Stimulated activated CD8-positive, alpha-beta memory T cell treated with anti-CD3 and anti-CD28 coated beads, Interleukin-4, amount 100 ng/mL, for 1 hour (primary cell): ENCODE results near the gene USP9X.
"Not testable (repeated sequence)": the region's sequence is repeated elsewhere in the genome, so short reads cannot be mapped to it uniquely, and the experiment has no call there.

ENCODE experiments used
- DNase-seq, 2 donors: peaks; one replicate each; pipeline ENCODE4 v3.0.0-alpha.2; 2020; ENCODE audit warnings: low read depth in 2 of 2, low spot score in 1 of 2

USP9X gene, protein sequence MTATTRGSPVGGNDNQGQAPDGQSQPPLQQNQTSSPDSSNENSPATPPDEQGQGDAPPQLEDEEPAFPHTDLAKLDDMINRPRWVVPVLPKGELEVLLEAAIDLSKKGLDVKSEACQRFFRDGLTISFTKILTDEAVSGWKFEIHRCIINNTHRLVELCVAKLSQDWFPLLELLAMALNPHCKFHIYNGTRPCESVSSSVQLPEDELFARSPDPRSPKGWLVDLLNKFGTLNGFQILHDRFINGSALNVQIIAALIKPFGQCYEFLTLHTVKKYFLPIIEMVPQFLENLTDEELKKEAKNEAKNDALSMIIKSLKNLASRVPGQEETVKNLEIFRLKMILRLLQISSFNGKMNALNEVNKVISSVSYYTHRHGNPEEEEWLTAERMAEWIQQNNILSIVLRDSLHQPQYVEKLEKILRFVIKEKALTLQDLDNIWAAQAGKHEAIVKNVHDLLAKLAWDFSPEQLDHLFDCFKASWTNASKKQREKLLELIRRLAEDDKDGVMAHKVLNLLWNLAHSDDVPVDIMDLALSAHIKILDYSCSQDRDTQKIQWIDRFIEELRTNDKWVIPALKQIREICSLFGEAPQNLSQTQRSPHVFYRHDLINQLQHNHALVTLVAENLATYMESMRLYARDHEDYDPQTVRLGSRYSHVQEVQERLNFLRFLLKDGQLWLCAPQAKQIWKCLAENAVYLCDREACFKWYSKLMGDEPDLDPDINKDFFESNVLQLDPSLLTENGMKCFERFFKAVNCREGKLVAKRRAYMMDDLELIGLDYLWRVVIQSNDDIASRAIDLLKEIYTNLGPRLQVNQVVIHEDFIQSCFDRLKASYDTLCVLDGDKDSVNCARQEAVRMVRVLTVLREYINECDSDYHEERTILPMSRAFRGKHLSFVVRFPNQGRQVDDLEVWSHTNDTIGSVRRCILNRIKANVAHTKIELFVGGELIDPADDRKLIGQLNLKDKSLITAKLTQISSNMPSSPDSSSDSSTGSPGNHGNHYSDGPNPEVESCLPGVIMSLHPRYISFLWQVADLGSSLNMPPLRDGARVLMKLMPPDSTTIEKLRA (N-terminal part only)

DNA sequence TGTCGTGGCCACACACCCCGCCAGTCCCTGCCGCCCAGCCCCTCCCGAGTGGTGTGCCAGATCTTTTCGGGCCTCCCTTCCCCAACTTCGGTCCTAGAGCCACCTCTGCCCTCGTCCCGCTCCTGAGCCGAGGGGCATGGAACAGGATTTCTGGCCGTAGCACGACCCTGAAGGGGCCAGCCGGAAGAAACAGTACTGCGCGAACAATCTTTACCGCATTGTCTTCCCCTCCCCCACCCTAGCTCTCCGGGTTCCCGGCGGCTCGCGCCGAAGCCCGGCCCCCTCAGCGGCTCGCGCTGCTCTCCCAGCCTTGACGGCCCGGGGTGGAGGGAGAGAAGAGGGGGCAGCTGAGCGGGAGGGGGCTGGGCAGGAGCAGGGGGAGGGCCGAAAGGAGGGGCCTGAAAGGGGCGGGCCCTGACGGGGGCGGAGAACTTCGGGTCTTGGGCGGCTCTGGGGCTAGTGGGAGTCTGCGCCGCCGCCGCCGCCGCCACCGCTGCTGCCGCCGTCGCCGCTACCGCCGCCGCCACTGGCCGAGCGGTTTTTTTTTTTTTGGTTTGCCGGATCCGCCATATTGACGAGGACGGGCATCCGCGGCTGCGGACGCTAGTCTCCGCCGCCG is at the start of gene USP9X:
TSS of gene USP9X (plus strand) at position 553 of the 619 bp plus-strand sequence. CDS start 38,184 bp downstream, outside the sequence.
- peak; percentile 71 to 83 for DNase-seq

DNA sequence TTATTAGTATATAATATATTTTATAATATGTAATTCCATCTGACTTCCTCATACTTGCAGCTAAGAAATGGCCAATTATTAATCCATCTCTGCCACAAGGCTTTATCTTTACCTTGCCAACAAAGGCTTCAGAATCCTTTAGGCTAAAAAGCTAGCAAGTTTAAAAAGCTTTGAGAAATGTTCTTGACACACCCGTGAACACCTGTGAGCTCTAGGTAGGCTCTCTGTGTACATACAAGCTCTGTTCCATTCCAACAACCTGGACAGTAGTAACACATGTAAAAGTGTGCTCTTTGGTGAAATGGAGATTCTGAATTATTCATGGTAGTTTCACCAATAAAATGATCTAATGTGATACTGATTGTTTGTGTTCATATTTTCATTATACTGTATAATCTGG is 49.7 kb upstream of the USP9X start:
- no peak for DNase-seq

DNA sequence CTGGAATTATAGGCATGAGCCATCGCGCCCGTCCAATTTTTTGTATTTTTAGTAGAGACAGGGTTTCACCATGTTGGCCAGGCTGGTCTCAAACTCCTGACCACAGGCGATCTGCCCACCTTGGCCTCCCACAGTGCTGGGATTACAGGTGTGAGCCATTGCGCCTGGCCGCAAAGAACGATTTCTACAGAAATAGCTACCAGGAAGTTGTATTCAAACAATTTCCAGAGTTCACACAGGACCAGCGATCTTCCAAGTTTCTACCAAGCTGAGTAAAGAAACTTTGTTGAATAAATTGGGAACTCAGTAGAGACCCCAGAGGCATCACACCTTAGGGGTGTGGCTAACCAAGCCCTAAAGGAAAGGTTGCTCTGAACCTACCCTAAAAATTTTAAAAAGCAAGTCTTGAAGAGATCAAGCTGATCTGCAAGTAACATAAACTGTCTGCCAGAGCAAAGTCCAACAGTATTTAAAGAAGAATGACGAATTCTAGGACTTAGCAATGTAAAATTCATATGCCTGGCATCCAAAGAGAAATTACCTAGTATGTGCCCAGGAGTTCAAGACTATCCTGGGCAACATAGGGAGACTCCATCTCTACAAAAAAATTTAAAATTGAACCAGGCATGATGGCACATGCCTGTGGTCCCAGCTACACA is 48.4 kb upstream of the USP9X start:
- no peak for DNase-seq

DNA sequence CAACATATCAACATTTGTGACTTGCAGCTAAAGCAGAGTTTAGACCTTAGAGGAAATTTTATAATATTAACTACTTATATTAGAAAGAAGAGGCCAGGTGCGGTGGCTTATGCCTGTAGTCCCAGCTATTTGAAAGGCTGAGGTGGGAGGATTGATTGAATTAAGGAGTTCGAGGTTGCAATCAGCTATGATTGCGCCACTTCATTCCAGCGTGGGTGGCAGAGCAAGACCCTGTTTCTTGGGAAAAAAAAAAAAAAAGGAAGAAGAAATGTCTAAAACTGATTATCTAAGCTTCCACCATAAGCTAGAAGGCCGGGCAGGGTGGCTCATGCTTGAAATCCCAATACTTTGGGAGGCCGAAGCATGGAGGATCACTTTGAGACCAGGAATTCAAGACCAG is 42.0 kb upstream of the USP9X start:
- no peak for DNase-seq

DNA sequence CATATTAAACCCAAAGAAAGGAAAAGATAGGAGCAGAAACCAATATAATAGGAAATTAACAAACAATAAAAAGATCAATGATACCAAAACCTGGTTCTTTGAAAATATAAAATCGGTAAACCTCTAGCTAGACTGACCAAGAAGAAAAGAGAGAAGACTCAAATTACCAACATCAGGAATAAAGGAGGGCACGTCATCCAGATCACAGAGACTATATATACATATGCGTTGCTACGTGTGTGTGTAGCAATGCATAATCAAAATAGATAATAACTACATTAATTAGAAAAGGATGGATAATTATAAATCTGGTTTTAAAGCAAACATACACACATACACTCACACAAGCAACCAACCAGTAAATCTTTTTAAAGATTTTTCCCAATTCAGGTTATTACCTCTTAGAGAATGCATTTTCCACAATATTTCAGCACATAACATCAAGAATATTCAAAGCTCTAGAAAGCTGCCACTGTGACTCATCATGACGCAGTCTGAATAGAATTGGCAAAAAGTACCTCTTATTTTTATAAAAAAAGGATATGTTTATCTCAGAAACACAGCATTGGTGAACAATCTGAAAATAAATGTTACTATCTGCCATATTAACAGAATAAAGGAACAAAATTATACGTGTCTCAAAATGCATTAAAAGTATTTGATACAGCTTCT is 41.4 kb upstream of the USP9X start:
- DNase-seq = no peak

DNA sequence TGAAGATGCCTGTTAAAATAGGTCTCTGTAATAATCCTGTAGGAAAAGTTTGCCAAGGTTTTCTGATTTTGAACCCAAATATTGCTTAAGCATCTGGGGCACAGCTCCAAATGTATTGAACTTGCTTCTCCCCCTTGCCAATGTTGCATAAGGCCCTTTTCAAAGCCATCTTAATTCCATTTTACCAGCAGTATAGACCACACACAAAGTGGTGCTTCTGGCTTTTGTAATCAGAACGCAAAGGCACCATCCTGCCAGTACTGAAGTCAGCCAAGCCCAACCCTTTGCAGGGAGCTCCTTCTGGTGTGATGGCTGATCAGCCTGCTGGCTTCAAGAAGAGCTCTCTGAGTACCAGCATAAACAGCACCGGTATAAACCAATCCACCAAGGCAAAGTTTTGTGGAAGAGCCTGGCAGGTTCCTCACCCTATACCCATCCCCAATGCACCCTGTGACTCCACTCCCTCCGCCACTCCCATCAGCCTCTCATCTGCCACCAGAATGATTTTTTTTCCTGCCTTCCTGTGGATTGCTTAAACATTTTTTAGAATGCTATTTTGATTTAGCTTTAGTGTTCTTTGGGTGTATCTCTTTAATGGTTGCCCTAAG is 39.2 kb upstream of the USP9X start:
- no peak for DNase-seq

DNA sequence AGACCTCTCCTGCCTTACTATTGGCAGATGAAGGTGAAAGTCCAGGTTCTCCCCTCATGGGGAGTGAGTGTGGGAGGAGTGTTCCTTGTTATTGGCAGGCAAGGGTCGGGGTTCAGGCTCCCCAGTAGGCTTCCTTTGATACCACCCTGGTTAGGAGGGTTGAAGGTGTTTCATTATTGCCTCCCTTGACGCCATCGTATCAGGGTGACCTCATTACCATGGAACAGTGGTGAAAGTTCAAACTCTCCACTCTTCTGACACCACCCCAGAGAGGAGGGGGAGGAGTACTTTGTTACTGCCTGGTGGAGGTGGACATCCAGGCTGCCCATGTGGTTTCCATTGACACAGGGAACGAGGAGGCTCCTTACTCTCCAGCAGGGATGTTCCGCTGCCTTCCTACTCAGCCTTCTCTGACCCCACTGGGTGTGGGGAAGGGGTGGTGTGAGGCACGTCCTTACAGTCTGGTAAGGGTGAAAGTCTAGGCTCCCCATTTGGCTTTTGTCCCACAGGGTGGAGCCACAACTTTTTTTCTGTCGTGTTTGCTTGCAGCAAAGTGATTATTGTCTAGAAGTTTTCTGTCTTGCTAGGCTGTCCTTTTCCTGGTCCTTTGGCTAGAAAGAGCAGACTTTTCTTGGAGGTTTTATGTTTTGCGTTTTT is 37.2 kb upstream of the USP9X start:
- no peak for DNase-seq

DNA sequence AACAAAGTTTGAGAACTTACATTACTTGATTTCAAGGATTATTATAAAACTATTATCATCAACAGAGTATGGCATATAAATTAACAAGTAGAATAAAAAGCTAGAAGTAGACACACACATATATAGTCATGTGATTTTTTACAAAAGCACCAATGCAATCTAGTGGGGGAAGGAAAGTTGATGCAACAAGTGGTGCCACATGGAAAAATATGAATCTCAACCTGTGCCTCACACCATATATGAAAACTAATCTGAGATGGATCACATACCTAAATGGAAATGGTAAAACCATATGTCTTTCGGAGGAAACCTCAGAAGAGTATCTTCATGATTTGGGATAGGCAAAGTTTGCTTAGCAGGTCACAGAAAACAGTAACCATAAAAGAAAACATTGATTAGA is 34.9 kb upstream of the USP9X start:
- DNase-seq = no peak

DNA sequence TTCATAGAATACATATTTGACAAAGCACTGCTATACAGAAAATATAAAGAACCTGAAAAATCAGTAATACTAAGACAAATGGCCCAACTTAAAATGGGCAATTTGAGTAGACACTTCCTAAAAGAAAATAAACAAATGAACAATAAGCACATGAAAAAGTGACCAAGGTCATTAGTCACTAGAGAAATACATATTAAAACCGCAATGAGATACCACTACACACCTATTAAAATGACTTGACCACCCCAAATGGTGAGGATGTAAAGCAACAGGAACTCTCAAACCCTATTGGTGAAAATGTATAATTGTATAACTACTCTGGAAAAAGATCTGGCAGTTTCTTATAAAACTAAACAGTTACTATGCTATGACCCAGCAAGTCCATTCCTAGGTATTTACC is 34.0 kb upstream of the USP9X start:
- DNase-seq = no peak

DNA sequence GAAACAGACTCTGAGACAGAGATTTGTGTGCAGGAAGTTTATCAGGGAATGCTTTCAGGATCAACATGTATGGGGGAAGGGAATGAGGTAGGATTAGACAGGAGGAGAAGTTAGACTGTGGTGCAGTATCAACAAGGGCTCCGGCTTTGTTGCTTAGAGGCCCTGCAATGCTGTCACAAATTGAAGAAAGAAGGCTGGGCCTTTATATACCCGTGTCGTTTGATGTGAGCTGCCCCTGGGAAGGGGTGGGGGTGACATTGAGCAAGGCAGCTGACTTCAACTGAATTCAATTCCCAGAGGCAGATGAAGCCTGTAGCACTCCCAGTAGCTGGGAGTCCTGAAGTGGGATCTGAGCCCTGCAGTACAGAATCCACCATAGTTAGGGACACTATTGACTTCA is 29.5 kb upstream of the USP9X start:
- no peak for DNase-seq

DNA sequence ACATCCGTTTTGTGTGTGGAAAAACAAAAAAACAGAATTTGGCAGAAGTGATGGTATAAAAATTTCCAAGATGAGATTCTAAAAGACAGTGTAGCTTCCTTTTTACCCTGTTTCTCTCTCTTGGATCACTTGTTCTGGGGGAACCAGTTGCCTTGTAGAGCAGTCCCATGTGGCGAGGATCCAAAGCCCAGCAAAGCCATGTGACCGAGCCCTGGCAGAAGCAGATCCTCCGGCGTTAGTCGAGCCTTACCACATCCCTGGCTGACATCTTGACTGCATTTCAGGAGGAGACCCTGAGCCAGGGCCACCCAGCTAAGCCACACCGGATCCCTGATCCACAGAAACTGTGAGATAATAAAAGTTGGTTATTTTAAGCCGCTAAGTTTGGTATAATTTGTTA is 22.0 kb upstream of the USP9X start:
- not testable (repeated sequence) for DNase-seq

DNA sequence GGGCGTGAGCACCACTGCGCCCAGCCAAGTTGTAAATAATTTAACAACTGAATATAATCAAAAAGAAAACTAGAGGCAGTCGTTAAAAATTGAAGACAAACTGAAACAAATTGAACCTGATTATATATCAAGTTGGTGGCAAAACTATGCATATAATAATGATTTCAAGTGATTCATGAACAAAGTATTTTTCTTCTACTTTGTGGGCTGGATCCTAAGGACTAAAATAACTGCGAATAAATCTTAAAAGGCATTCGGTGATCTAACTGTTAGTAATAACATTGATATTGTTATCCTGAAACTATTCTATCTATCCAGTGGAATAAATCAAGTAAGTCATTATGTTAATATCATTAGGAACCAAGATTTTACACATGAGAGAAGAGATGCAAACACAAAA is 21.2 kb upstream of the USP9X start:
- no peak for DNase-seq

DNA sequence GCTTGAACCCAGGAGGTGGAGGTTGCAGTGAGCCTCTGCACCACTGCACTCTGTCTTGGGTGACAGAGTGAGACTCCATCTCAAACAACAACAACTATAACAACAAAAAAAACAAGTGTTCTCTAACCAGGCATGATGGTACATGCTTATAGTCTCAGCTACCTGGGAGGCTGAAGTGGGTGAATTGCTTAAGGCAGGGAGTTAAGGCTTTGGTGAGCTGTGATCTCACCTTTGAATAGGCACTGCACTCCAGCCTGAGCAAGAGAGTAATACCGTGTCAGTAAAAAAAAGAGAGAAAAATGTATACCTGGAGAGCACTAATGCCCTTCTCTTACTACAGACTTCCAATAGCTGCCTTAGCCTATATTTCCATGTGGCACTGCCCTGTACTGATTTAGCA is 18.9 kb upstream of the USP9X start:
- no peak for DNase-seq

DNA sequence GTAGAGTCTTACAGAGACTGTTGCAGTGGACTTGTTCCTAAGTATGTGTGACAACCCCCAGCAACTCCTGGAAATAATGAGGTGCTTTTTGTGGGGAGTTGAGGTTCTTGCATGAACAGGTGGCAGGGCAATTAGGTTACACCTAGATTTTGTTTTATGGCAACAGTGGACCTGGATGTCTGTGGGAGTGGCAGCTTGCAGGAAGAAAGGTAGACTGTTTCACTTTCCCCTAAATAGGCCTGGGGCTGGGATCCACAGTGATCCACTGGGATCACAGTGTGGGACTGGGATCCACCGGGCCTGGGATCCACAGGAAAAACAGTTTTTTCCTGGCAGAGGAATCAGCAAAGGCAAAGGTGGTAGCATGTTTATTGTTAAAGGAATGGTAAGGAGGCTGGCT is 18.3 kb upstream of the USP9X start:
- DNase-seq = no peak

DNA sequence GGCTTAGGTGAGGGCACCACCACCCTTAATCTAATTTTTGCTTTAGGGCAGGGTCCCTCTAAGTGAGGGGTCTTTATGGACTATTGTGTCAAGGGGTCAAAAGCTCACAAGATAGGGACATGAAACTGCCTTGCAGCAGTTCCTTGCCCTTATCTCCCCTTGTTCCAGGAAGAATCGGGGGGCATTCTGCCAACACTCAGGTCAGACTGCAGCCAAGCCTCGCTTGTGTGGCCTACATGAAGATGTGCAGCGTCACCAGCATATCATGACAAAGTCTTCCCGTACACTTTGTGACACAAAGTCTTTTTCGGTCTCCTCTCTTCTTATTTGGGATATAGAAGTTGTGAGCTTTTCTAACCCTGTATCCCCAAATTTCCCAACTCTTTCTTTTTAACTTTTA is 17.5 kb upstream of the USP9X start:
- no peak for DNase-seq

DNA sequence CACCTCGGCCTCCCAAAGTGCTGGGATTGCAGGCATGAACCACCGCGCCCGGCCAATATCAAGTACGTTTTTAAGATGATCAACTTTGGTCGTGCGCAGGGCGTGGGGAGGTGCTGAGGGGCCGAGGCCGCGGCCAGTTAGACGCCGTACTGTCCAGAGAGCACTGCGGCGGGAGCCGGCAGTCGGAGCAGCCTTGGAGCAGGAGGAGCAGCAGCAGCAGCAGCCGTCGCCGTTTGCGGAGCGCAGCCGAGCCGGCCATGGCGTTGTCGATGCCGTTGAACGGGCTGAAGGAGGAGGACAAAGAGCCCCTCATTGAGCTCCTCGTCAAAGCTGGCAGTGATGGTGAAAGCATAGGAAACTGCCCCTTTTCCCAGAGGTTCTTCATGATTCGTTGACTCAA is 8.5 kb upstream of the USP9X start:
- DNase-seq = no peak

DNA sequence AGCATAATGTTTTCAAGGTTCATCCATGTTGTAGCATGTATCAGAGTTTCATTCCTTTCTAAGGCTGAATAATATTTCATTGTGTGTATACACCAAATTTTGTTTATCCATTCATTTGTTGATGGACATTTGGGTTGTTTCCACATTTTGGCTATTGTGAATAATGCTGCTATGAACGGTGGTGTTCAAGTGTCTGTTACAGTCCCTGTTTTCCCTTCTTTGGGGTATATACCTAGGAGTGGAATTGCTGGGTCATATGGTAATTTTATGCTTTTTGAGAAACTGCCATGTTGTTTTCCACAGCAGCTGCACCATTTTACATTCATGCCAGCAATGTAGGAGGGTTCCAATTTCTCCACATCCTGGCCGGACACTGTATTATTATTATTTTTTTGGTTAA is 3.4 kb upstream of the USP9X start:
- DNase-seq = no peak

DNA sequence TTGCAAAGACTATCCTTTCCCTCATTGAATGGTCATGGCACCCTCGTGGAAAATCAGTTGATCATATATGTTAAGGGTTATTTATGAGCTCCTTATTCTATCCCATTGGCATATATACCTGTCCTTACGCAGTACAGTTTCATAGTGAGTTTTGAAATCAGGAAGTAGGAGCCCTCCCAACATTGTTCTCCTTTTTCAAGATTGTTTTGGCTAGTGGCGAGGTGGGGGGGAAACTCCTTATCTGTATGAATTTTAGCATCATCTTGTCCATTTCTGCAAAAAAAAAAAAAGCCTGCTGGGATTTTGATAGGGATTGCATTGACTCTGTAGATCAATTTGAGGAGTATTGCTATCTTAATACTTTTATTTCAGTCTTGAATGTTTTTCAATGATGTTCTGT is 2.5 kb upstream of the USP9X start:
- DNase-seq = no peak

DNA sequence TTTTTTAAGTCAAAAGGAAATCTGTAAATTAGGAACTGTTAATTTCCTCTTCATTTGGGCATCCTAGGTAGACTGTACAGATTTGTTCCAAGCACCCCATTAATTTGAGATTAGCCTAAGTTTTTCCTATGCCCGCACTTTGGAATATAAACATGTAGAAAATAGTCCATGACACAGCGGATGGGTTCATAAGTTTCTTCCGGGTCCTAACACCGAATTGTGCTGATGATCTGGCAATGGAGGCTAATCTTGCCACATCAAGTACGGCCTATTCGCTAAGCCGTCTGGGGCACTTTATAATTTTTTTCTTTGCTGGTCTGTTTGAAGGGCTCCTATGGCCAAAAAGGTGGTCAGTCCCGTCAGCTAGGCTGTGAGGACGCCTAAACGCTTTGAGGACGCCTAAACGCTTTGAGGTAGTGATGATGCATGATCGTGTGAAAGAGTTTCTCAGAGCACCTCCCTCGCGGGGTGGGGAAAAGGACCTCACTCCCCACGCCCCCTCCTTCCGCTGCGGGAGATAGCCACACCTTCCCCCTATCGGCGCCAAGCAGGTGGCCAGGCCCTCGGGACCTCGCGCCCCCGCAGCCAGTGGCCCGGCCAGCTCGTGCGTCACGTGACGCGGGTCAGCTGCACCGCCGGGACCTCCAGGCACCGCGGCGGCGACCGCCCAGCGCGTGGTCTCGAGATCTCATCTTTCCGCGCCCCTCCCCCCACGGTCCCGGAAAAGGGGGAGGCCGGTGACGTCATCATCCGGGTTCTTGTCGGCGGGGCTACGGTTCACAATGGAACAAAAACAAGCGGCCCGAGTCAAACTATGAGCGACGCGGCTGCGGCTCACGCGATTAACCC is 977 bp upstream of the USP9X start:
- peak; percentile 92 to 100 for DNase-seq
